CD4-positive, alpha-beta T cell (primary cell): ENCODE results near the gene CRYBA2. TPM values are rescaled to one million over a fixed set of nuclear protein-coding genes. Genes with fewer than 3 reads are reported as not detected.

Experiments used
- ATAC-seq: fragments of 200-7000 bp; cut with Tn5 transposase; one replicate; pipeline ENCODE4 v1.10.0; 2022; ENCODE audit warnings: mild to moderate bottlenecking; ENCODE audit not compliant: poor library complexity
- CTCF ChIA-PET: fragments of 350-600 bp; sonication (Branson Sonifier 250); formaldehyde crosslinking; loops from one replicate; lab custom pipeline; 2021; ENCODE audit warnings: antibody characterized with exemption, inconsistent platforms; lab: Charles Lee
- POLR2A ChIA-PET: fragments of 350-600 bp; sonication (Branson Sonifier 250); formaldehyde crosslinking; loops from one replicate; lab custom pipeline; 2021; ENCODE audit warnings: antibody characterized with exemption, inconsistent platforms; lab: Charles Lee
- DNase-seq, 14 experiments: peaks; one replicate each; pipeline ENCODE4 v3.0.0-alpha.2; 2013 to 2020; ENCODE audit warnings: mixed read lengths in 2 of 14
- H3K27ac ChIP-seq, 2 donors: one replicate each; pipeline versions ENCODE4 v1.5.1 to v1.7.0; 2013; ENCODE audit warnings: low read length in 2 of 2, low read depth in 1 of 2, mild to moderate bottlenecking in 1 of 2
- H3K27me3 ChIP-seq, 2 experiments: 1 replicate in 1 of 2; 2 replicates in 1 of 2; pipeline versions ENCODE4 v1.6.1 to v1.7.0; 2013; ENCODE audit warnings: low read length in 2 of 2, control low read depth in 1 of 2, mild to moderate bottlenecking in 1 of 2, moderate library complexity in 1 of 2; ENCODE audit not compliant: insufficient read depth in 2 of 2, control insufficient read depth in 1 of 2
- H3K36me3 ChIP-seq: one replicate; pipeline ENCODE4 v1.6.1; 2013; ENCODE audit warnings: low read length, control low read depth; ENCODE audit not compliant: insufficient read depth
- H3K4me1 ChIP-seq: one replicate; pipeline ENCODE4 v1.6.1; 2013; ENCODE audit warnings: low read length, control low read depth; ENCODE audit not compliant: insufficient read depth
- H3K4me3 ChIP-seq: one replicate; pipeline ENCODE4 v1.5.1; 2013; ENCODE audit warnings: mild to moderate bottlenecking, low read length, moderate library complexity
- H3K9me3 ChIP-seq, 2 experiments: 1 replicate in 1 of 2; 2 replicates in 1 of 2; pipeline versions ENCODE4 v1.6.1 to v1.7.0; 2013; ENCODE audit warnings: low read length in 2 of 2, mild to moderate bottlenecking in 2 of 2, control low read depth in 1 of 2, moderate library complexity in 1 of 2; ENCODE audit not compliant: control insufficient read depth in 1 of 2, insufficient read depth in 1 of 2
- H3K27ac Mint-ChIP-seq: one replicate; pipeline ENCODE4 v1.8.0; 2020; ENCODE audit warnings: mixed read lengths
- H3K27me3 Mint-ChIP-seq: one replicate; pipeline ENCODE4 v1.8.0; 2021; ENCODE audit warnings: mixed read lengths
- H3K36me3 Mint-ChIP-seq: one replicate; pipeline ENCODE4 v1.8.0; 2021; ENCODE audit warnings: low read depth, mixed read lengths
- H3K4me1 Mint-ChIP-seq: one replicate; pipeline ENCODE4 v1.8.0; 2021; ENCODE audit warnings: low read depth, mixed read lengths
- H3K4me3 Mint-ChIP-seq: one replicate; pipeline ENCODE4 v1.8.0; 2020; ENCODE audit warnings: mild to moderate bottlenecking, mixed read lengths
- H3K9me3 Mint-ChIP-seq: one replicate; pipeline ENCODE4 v1.8.0; 2020; ENCODE audit warnings: mixed read lengths
- CTCF ChIP-seq: fragments of 200-600 bp; IDR thresholded peaks from one replicate; pipeline ENCODE4 v1.8.0; 2022; ENCODE audit warnings: antibody characterized with exemption, mild to moderate bottlenecking
- intact Hi-C, 2 experiments: fragments of 100-400 bp; cut with DNase I in 1 of 2; cut with micrococcal nuclease in 1 of 2; formaldehyde crosslinking; loops; one replicate each; pipeline versions ENCODE4 v1.15.1 to v1.9.0; 2023 to 2025; cut with DNase I, micrococcal nuclease
- total RNA-seq, 174 experiments: library from RNA in 2 of 174; stranded (reverse) in 2 of 174; gene quantifications; one replicate each; pipeline ENCODE4 v1.2.3 and lab custom pipeline; 2021 to 2026

CRYBA2 gene
- total RNA-seq, 2 experiments from 2014 or later: not detected

DNA sequence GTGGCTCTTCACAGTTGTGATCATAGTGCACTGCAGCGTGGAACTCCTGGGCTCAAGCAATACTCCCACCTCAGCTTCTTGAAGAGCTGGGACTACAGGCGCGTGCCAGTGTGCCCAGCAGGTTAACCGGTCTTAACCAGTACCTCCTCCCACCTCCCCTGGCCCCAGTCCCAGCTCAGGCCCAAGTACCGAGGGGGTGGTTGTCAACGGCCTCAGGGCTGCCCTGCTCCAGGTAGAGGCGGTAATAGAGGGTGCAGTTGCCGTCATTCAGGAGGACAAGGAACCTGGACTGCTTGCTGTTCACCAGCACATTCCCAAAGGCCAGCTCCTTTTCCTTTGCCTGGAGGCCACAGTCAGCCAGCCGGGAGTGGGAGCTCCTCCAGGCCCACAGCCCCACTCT lies 28.4 kb upstream of the CRYBA2 start:
- no peaks in the 10 kb centered on the region for H3K27me3 ChIP-seq
- Mint-ChIP-seq H3K9me3 (no peaks in the 10 kb centered on the region), H3K36me3 (no peaks in the 10 kb centered on the region), H3K27ac (no peak overlapping the region), H3K27me3 (peaks cover 24% of the 10 kb centered on the region), H3K4me1 (no peaks in the 10 kb centered on the region), H3K4me3 (no peak overlapping the region)
- H3K36me3 ChIP-seq: no peaks in the 10 kb centered on the region
- intact Hi-C loops: no loop called here
- ChIA-PET POLR2A (no interaction called here), CTCF (interaction anchor here (1.4 kb wide), 1 partner anchor 42 kb away, joined by 3 read pairs; no protein-coding TSS in a partner anchor)
- no peak for DNase-seq
- ATAC-seq: no peak
- H3K4me3 ChIP-seq: no peak overlapping the region
- H3K27ac ChIP-seq: no peak overlapping the region
- no peak for TF ChIP-seq CTCF
- no peaks in the 10 kb centered on the region for H3K4me1 ChIP-seq
- H3K9me3 ChIP-seq: no peaks in the 10 kb centered on the region

DNA sequence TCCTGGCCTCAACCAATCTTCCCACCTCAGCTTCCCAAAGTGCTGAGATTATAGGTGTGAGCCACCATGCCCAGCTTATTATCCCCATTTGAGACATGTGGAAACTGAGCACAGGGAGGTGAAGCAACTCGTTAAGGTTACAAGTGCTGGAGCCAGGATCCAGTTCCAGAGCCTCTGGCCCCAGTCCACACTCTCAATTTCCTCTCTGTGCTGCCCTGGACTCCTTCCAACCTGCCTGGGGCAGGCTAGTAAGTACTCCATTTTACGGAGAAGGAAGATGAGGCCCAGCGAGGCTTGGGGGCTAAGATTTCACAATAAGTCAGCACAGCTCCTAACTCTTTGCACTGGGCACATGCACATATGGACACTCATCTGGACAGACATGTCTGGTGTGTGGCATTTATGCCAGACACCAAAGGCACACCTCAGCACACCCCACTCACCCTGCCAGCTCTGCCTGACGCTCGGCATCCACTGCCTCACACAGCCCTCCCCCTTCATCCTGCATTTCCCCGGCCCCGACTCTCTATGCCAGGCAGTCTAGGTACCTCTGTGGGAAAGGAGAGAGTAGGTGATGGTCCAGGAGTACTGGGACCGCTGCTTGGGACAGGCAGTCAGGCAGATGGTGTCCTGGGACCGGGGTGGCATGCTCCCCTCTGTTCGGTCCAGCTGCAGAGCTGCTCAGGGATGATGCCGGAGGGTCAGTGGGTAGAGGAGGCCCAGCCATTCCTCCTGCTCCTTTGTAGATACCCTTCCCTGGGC lies 27.6 kb upstream of the CRYBA2 start:
- no peak for TF ChIP-seq CTCF
- DNase-seq: no peak
- ChIA-PET POLR2A (no interaction called here), CTCF (interaction anchor here (1.4 kb wide), 1 partner anchor 41 kb away, joined by 3 read pairs; no protein-coding TSS in a partner anchor)
- Histone ChIP-seq H3K36me3 (no peaks in the 10 kb centered on the region), H3K4me3 (no peak overlapping the region), H3K27ac (no peak overlapping the region), H3K27me3 (no peaks in the 10 kb centered on the region), H3K9me3 (no peaks in the 10 kb centered on the region), H3K4me1 (no peaks in the 10 kb centered on the region)
- Mint-ChIP-seq H3K27me3 (peaks cover 27% of the 10 kb centered on the region), H3K27ac (no peak overlapping the region), H3K4me1 (no peaks in the 10 kb centered on the region), H3K36me3 (no peaks in the 10 kb centered on the region), H3K4me3 (no peak overlapping the region), H3K9me3 (no peaks in the 10 kb centered on the region)
- intact Hi-C loops: no loop called here
- no peak for ATAC-seq

DNA sequence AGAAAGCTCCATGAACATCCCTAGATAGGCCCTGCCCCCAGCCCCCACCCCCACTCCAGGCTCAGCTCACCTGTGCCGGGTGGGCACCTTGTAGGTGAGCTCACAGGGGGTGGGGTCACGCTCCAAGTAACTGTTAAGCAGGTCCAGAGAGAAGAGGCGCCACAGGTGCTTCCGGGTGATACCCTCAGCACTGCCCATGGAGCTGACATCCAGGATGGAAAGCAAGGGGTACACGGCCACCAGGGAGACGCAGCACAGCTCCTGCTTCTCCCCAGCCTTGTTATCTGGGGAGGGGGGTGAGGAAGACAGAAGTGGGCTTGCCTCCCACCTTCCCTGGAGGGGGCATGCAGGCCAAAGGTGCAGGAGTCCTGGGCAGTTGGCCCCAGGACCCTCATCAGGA lies 26.2 kb upstream of the CRYBA2 start:
- ChIA-PET POLR2A (no interaction called here), CTCF (no interaction called here)
- H3K36me3 ChIP-seq: no peaks in the 10 kb centered on the region
- Mint-ChIP-seq H3K4me1 (no peaks in the 10 kb centered on the region), H3K9me3 (no peaks in the 10 kb centered on the region), H3K27me3 (peaks cover 23% of the 10 kb centered on the region), H3K4me3 (no peak overlapping the region), H3K27ac (no peak overlapping the region), H3K36me3 (no peaks in the 10 kb centered on the region)
- H3K27ac ChIP-seq: no peak overlapping the region
- H3K4me1 ChIP-seq: no peaks in the 10 kb centered on the region
- H3K27me3 ChIP-seq: peaks cover 0 to 2% of the 10 kb centered on the region in 2 experiments
- no peak overlapping the region for H3K4me3 ChIP-seq
- intact Hi-C loops: no loop called here
- ATAC-seq (no peak), DNase-seq (no peak)
- H3K9me3 ChIP-seq: no peaks in the 10 kb centered on the region
- no peak for TF ChIP-seq CTCF
